Measurements from ENCODE around the gene TMEM184A. TPM values are rescaled to one million over a fixed set of nuclear protein-coding genes. Genes with fewer than 3 reads are reported as not detected.
"Not testable (repeated sequence)": the region's sequence is repeated elsewhere in the genome, so short reads cannot be mapped to it uniquely, and the experiment has no call there.

TMEM184A gene
- total RNA-seq, 1 donor from 2014 or later = 8.6 TPM

- H3K36me3 Mint-ChIP-seq (ENCODE audit: insufficient read depth) = no peaks in the 10 kb centered on the region
These were observed 30.6 kb downstream of the TMEM184A start for GRCh38 chr7:1525409-1525808.

DNA sequence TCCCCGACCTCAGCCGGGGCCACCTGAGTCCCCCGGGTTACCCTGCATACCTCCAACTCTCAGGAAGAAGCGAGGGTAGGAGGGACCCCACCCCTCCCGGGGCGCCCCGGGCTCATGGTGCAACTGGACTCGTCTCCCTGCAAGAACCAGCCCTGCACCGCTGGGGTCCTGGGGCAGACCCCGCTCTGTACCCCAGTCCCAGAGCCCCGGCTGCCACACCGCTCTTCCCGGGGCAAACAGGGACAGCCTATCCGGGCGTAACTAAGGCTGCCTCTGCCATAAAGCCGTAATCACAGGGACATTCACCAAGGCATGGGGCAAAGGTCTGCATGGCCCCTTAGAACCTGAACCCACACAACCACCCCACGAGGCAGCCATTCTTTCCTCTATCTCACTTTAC lies 32.2 kb downstream of the TMEM184A start:
- TF ChIP-seq, protein P1, sequence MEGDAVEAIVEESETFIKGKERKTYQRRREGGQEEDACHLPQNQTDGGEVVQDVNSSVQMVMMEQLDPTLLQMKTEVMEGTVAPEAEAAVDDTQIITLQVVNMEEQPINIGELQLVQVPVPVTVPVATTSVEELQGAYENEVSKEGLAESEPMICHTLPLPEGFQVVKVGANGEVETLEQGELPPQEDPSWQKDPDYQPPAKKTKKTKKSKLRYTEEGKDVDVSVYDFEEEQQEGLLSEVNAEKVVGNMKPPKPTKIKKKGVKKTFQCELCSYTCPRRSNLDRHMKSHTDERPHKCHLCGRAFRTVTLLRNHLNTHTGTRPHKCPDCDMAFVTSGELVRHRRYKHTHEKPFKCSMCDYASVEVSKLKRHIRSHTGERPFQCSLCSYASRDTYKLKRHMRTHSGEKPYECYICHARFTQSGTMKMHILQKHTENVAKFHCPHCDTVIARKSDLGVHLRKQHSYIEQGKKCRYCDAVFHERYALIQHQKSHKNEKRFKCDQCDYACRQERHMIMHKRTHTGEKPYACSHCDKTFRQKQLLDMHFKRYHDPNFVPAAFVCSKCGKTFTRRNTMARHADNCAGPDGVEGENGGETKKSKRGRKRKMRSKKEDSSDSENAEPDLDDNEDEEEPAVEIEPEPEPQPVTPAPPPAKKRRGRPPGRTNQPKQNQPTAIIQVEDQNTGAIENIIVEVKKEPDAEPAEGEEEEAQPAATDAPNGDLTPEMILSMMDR (IDR thresholded peaks at IDR 0.05; ENCODE audit: unreplicated experiment) = no peak
- peaks cover 21% of the 10 kb centered on the region for H3K27me3 Mint-ChIP-seq
- H3K36me3 Mint-ChIP-seq (ENCODE audit: insufficient read depth) = no peaks in the 10 kb centered on the region
- DNase-seq (ENCODE audit: low spot score, unreplicated experiment) = no peak
- H3K9me3 Mint-ChIP-seq (ENCODE audit: low read depth) = peaks cover 4% of the 10 kb centered on the region
- H3K4me1 Mint-ChIP-seq (ENCODE audit: low read depth) = no peaks in the 10 kb centered on the region
- no peak overlapping the region for H3K4me3 Mint-ChIP-seq (ENCODE audit: low read depth)
- H3K27ac Mint-ChIP-seq = no peak overlapping the region

More at GRCh38 chr7:1525409-1525808, 30.6 kb downstream of the TMEM184A start:
- H3K27ac Mint-ChIP-seq = no peak overlapping the region
- H3K4me1 Mint-ChIP-seq (ENCODE audit: low read depth) = no peaks in the 10 kb centered on the region
- DNase-seq (ENCODE audit: low spot score, unreplicated experiment) = no peak
- H3K27me3 Mint-ChIP-seq = peaks cover 18% of the 10 kb centered on the region
- TF ChIP-seq, protein P1 (IDR thresholded peaks at IDR 0.05; ENCODE audit: unreplicated experiment) = no peak
- no peak overlapping the region for H3K4me3 Mint-ChIP-seq (ENCODE audit: low read depth)
- H3K9me3 Mint-ChIP-seq (ENCODE audit: low read depth) = no peaks in the 10 kb centered on the region

DNA sequence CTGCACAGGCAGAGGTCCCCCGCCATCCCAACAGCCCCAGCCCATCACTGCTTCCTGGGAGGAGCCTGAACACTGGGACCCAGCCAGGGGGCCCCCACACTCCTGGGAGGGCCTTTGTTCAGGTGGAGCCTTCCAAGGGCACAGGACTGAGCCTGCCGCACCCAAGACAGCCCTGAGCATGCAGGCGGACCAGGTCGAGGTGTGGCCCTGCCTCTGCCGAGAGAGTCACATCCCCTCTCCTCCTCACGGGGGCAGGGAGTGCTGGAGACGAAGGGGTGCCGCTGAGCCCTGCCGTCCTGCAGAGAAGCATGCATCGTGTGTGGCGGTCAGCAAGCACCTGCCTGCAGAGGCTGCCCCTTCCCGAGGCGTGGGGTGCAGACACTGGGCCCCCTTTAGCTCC lies 32.8 kb downstream of the TMEM184A start:
- no peak overlapping the region for H3K4me3 Mint-ChIP-seq (ENCODE audit: low read depth)
- DNase-seq (ENCODE audit: low spot score, unreplicated experiment) = no peak
- H3K27ac Mint-ChIP-seq = no peak overlapping the region
- no peaks in the 10 kb centered on the region for H3K4me1 Mint-ChIP-seq (ENCODE audit: low read depth)
- H3K27me3 Mint-ChIP-seq = peaks cover 21% of the 10 kb centered on the region
- TF ChIP-seq, protein P1 (IDR thresholded peaks at IDR 0.05; ENCODE audit: unreplicated experiment) = no peak
- H3K36me3 Mint-ChIP-seq (ENCODE audit: insufficient read depth) = no peaks in the 10 kb centered on the region
- peaks cover 4% of the 10 kb centered on the region for H3K9me3 Mint-ChIP-seq (ENCODE audit: low read depth)

- no peak overlapping the region for H3K27ac Mint-ChIP-seq
These were observed 34.5 kb downstream of the TMEM184A start for GRCh38 chr7:1521456-1521855.

DNA sequence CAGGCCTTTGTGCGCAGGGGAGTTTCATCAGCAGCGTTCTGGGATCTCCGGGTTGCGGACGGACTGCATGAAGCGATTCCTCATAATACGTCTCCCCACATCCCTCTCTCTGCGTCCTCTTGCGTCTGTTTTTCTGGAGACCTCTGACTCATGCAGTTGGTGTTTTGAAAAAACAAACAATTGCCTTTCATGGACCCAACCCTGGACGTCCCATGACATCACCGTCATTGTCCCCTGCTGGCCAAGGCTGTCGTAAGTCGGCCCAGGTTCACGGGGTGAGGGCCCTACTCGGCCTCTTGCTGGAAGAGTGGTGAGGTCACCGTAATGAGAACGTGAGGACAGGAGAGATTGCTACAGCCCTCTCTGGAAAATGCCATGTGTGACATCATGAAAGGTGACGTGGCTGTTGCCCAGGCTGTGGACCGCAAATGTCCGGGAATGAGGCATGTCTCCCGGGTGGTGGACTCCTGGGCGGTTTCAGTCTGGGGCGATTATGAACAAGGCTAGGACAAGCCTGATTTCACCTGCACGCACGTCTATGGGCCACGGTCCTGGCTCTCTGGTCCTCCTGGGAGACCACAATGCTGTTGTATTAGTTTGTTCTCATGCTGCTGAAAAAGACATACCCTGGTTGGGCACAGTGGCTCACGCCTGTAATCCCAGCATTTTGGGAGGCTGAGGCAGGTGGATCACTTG lies 35.3 kb downstream of the TMEM184A start:
- TF ChIP-seq, protein P1 (IDR thresholded peaks at IDR 0.05; ENCODE audit: unreplicated experiment) = no peak
- Mint-ChIP-seq H3K4me3 (ENCODE audit: low read depth) (no peak overlapping the region), H3K36me3 (ENCODE audit: insufficient read depth) (no peaks in the 10 kb centered on the region), H3K9me3 (ENCODE audit: low read depth) (peaks cover 4% of the 10 kb centered on the region), H3K27ac (peak overlapping the region; percentile 80), H3K27me3 (peaks cover 12% of the 10 kb centered on the region), H3K4me1 (ENCODE audit: low read depth) (peaks cover 3% of the 10 kb centered on the region)
- no peak for DNase-seq (ENCODE audit: low spot score, unreplicated experiment)

More at GRCh38 chr7:1521456-1521855, 34.5 kb downstream of the TMEM184A start:
- TF ChIP-seq, protein P1 (IDR thresholded peaks at IDR 0.05; ENCODE audit: unreplicated experiment) = no peak
- DNase-seq (ENCODE audit: low spot score, unreplicated experiment) = no peak
- Mint-ChIP-seq H3K36me3 (ENCODE audit: insufficient read depth) (no peaks in the 10 kb centered on the region), H3K4me1 (ENCODE audit: low read depth) (peaks cover under 1% of the 10 kb centered on the region), H3K4me3 (ENCODE audit: low read depth) (no peak overlapping the region), H3K9me3 (ENCODE audit: low read depth) (peaks cover 4% of the 10 kb centered on the region), H3K27me3 (peaks cover 15% of the 10 kb centered on the region)

DNA sequence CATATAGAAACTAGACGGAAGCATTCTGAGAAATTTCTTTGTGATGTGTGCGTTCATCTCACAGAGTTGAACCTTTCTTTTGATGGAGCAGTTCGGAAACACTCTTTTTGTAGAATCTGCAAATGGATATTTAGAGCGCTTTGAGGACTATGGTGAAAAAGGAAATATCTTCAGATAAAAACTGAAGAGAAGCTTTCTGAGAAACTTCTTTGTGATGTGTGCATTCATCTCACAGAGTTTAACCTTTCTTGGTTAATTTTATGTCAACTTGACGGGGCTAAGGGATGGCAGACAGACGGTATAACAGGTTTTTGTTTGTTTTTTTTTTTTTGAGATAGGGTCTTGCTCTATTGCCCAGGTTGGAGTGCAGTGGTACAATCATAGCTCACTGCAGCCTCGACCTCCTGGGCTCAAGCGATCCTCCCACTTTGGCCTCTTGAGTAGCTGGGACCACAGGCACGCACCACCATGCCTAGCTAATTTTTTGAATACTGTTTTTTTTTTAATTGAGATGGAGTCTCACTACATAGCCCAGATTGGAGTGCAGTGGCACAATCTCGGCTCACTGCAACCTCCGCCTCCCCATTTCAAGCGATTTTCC lies 36.6 kb downstream of the TMEM184A start:
- not testable (repeated sequence) for H3K4me1 Mint-ChIP-seq (ENCODE audit: low read depth); H3K27me3 Mint-ChIP-seq; H3K27ac Mint-ChIP-seq; H3K4me3 Mint-ChIP-seq (ENCODE audit: low read depth); DNase-seq (ENCODE audit: low spot score, unreplicated experiment); H3K9me3 Mint-ChIP-seq (ENCODE audit: low read depth); H3K36me3 Mint-ChIP-seq (ENCODE audit: insufficient read depth)
